ENCODE measurements around the gene SLC4A7.
"Not testable (repeated sequence)": the region's sequence is repeated elsewhere in the genome, so short reads cannot be mapped to it uniquely, and the experiment has no call there.

Gene SLC4A7

DNA sequence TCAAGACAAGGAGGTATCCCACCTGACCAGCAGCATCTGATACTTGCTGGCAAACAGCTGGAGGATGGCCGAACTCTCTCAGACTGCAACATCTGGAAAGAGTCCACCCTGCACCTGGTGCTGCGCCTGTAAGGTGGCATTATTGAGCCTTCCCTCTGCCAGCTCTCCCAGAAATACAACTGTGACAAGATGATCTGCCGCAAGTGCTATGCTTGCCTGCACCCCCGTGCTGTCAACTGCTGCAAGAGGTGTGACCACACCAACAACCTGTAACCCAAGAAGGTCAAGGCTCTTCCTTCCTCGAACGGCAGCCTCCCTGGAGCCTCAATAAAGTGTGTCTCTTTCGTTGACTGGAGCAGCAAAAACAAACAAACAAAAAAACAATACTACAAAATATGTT lies 2.2 kb upstream of the SLC4A7 start:
- DNase-seq (ENCODE audit: low spot score) = no peak

DNA sequence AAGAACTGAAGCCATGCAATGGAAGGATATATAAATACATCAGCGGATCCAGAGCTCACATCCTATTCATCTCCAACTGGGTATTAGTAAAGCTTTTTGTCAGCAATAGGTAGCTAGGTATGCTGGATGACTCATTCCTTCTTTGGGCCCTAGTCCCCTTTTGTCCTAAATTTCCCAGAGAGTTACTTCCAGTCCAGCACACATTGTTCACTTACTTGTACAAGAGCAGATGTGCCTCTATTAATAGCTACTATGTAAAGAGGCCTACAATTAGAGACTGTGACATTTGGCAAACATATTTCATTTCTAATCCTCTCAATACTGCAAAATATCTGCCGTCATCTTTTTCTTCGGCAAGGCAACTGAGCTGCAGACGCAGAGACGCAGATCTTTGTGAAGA lies 1.7 kb upstream of the SLC4A7 start:
- DNase-seq (ENCODE audit: low spot score) = peak; percentile 15

DNA sequence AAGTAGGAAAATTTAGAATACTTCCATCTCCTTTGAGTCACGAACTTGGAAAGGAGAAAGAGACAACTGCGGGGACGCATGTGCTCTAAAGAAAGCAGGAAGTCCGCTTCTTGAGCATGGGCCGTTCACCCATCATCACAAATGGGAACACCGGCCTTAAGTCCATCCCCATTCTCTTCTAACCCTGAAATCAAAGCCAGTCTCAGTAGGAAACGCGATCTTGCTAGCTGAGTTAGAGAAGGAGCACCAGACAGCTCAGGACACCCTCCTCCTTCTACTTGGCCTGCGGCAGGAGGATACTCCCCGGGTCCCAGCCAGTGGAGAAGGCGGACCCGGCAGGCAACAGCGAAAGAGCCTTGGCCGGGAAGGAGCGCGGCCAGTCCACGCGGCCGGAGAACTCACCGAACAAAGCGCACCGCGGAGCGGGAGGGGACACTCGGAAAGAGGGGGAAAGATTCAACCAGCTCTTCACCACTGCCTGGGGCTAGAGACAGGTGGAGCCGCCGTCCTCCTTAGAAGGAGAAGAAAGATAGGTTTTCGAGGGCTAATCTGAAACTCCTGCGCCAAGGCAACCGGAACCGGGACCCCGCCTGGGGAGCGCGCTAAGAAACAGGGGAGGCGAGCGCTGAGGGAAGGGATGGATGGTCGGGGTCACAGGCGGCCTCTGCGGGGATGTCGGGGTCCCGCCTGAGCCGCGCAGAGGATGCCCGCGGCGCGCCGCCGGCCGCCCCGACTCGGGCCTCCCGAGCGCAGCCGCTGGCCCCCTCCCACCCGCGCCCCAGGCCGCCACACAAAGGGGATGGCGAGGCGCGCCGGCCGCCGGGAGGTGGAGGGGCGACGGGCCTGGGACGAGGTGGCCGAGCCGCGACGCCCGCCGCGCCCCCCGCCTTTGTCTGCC lies 818 bp downstream of the SLC4A7 start:
- peak; percentile 72 for DNase-seq (ENCODE audit: low spot score)

DNA sequence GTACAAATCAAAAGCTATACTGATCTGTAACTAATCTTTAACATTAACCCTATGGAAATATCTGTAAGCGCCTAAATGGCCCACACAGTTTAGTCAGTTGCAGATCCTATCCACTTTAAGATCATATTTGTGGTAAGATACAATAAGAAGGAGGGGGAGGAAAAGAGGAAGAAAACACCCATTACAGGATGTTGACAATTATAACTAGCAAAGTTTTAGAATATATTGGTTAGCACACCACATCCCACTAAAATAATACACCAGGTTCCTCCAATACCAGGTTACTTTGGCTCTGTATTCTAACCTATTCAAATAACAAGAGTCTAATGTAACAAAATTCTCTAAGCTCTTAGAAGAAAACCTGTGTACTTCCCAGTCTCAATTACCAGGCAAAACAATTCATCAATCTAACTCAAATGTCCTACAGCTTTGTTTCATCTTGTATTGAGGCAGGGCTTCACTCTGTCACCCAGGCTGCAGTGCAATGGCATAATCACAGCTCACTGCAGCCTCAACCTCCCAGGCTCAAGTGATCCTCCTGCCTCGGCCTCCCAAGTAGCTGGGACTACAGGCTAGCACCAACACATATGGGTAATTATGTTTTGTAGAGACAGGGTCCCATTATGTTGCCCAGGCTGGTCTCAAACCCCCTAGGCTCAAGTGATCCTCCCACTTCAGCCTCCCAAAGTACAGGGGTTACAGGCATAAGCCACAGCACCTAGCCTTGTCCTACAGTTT lies 4.2 kb downstream of the SLC4A7 start:
- no peak for DNase-seq (ENCODE audit: low spot score)

DNA sequence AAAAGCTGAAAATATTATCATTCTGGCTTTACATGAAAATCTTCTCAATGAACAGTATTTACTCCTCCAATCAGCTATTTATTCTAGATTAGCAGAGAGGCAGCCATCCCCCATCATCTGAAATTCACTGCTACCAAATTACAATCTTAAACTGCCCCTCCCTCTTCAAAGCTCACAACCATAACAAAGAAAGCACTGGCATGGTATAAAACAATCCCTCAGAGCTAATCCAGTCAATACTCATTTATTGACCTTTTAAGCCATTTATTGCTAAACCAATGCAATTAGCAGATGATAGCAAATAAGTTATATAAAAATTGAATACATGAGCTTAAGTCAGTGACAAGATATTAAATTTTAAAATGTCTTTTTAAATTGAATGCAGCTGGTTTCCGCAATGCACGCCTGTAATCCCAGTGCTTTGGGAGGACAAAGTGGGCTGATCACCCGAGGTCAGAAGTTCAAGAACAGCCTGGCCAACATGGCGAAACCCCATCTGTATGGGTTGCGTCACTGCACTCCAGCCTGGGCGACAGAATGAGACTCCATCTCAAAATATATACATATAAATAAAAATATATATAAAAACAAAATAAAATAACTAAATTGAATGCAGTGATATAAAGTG lies 12.1 kb downstream of the SLC4A7 start:
- DNase-seq (ENCODE audit: low spot score) = no peak

DNA sequence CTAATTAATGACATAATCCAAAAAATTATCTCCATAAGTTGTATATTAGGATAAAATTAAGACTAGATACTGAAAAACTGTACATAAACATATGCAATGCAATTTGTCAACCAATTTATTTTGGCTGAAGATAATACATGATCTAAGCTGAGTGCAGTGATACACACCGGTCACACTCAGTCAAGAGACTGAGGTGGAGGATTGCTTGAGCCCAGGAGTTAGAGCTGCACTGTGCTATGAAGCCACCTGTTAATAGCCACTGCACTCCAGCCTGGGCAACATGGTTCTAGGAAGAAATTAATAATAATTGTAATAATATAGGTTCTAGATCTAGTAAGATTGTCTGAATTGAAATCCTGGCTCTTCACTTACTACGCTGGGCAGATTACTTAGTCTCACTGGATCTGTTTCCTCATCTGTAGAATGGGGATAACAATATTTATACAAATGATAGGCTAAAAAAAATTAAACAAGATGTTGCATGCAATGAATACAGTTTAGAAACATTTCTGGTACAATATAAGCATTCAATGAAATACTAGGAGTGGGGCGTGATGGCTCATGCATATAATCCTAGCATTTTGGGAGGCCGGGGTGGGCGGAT lies 15.8 kb downstream of the SLC4A7 start:
- no peak for DNase-seq (ENCODE audit: low spot score)

DNA sequence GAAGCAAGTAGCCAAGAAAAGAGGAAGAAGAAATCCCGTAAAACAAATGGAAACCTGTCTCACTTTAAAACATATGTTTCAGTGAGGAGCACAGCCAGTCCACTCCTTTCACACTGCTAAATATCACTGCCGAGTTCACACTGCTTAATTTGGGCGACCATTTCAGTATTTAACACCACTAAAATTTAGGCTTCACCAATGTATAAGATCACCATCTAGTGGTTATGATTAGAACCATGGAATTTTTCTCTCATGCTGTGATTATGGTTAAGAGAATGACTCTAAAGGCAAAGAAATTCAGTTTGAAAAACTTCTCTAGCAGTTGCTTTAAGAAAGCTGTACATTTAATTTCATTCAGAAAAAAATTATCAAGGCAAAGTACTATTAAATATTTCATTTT lies 16.6 kb downstream of the SLC4A7 start:
- peak; percentile 58 for DNase-seq (ENCODE audit: low spot score)

DNA sequence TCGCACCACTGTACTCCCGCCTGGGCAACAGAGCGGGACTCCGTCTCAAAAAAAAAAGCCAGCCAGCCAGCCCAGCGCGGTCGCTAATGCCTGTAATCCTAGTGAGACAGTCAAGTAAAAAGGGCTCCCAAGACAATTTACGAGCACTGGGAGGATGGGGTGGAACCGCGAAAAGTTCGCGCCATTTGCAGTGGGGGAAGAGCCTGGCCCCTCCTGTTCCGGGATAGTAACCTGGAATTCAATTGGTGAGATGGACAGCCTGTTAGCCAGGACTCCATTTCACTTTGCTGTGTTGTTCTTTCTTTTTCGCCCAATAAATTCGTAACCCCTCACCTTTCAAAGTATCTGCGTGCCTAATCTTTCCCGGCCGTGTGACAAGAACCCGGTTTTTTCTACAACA lies 19.5 kb downstream of the SLC4A7 start:
- no peak for DNase-seq (ENCODE audit: low spot score)

DNA sequence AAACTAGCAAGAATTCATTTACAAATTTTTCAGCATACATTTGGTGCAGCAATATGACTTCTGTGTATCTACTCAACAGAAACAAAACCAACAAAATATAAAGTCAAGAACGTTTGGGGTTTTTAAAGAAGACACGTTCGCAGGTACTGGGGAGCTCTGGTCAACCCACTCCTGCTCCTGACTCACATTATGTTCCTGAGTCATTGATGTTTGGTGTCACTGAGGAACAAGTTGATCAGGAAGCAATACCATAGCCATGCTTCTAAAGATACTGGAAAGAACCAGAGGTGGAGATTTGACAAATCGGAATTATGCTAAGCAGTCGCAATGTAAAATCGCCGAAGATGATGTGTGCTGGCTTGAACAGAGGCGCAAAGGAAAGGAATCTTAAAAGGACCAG lies 22.0 kb downstream of the SLC4A7 start:
- DNase-seq (ENCODE audit: low spot score) = no peak

DNA sequence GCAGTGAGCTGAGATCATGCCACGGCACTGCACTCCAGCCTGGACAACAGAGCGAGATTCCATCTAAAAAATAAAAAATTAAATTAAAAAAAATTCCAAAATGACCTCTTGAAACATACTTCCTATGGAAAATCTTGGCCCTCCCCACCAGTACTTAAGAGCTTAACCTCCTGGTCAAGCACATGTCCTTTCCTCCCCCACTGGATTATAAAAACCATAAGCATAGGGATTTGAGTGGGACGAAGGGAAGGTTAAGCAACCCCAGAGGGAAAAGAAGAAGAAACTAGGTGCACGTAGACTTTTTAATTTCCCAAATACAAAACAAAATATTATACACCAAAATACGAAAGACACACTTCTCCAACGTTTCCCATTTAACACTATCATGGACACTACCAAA lies 25.3 kb downstream of the SLC4A7 start:
- DNase-seq (ENCODE audit: low spot score) = no peak

DNA sequence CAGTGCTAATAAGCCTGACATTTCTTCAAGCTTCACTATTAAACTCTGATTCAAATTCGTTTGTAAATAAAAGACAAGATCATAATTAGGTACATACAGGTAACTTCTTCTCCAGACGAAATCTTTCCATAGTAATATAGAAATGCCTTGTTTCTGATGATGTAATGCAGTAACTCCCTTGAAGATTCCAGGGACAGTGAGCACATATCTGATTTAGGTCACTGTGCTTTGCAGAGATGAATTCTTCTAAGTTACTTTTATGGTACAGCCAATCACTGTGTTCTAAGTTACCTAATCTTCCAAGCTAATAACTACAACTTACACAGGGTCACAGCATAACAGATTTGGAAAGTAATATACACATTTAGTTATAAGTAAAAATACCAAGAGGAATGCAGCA lies 27.6 kb downstream of the SLC4A7 start:
- no peak for DNase-seq (ENCODE audit: low spot score)

DNA sequence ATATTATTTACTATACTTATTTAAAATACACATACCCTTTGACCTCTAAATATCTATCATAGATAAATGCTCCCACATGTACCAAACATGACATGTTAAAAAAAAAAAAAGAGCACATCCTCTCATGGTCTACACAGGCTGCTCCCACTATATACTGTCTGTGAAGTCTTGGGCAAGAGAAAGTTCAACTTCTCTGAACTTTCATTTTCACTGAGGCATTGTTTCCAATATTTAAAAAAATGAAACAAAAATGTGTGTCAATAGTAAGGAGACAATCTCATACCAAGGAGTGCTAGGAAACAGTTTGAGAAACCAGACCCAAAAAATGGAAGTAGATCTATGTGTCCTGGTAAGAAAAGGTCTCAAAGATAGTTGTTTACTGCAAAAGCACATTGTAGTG lies 29.3 kb downstream of the SLC4A7 start:
- no peak for DNase-seq (ENCODE audit: low spot score)

DNA sequence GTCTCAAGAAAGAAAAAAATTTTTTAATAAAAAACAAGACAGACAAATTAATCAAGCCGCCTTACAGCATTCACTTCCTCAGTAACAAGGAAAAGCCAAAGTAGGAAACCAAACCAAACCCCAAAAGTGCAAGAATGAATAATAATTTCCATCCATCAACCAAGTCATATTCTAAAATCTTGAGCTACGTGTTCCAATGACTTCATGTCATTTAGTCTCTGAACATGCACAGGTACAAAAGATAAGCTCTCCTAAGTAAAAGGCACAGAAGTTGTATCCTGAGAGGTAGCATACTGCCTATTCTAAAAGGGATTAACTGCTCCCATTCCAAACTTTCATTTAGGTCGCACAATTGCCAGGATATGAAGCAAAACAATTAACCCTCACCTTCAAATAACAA lies 29.7 kb downstream of the SLC4A7 start:
- no peak for DNase-seq (ENCODE audit: low spot score)

DNA sequence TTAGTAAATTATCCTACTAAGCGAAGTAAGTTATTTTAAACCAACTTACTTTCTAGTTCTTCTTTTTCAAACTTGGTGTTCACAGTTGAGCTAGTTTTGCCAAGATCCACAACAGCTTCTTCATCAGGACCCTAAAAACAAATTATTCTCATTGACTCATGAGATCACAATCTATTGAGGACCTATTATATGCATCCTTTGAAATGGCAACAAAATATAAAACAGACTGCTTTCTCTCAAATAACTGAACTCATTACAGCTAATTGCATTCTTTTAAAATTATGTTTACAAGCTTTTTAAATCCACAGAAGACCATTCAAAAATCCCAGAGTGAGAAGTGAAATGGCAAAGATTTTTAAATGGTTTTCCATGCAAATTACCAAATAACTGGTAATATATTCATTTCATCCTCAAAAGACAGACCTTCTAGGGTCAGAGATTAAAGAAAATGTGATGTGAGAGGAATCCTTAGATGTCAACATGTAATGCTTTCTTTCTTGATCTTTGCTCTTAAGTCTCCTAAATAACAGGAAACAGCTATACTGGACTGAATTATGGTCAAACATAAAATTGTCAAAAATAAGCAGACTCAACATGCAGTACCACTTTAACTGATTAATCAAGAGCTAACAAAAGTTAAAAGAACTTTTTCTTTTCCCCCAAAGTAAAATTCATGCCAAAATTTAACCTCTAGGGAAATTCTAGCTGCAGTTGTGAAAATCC lies 31.7 kb downstream of the SLC4A7 start:
- DNase-seq (ENCODE audit: low spot score) = no peak

DNA sequence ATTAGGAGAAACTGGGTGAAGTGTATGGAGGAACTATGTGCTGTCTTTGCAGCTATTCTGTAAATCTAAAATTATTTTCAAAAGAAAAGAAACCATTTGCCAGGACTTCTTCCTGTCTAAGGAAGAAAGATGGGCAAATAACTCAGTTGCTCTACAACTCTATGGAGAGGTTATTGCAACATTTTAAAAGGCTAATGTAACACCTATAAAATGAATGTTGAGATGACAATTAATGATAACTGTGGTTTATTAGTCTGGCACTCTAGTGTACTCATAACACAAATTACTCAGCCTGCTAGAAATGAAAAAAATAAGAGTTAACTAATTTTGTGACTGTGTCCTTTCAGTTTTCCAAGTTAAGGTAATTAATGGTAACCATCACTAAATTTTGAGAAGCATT lies 32.3 kb downstream of the SLC4A7 start:
- DNase-seq (ENCODE audit: low spot score) = no peak

DNA sequence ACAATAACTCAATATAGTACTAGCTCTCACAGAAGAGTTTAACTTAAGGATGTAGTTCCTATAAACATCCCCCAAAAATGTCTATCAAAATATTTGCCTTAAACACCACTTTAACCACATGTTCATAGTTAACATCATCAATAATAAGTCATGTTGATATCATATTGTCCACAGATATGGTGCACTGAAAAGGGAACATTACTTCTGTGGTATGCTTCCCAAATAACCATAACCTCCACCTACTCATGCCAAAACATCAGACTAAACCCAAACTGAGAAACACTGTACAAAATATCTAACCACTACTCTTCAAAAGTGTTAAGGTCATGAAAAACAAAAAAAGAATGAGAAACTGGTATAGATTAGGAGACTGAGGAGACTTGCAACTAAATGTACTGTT lies 32.9 kb downstream of the SLC4A7 start:
- DNase-seq (ENCODE audit: low spot score) = no peak

DNA sequence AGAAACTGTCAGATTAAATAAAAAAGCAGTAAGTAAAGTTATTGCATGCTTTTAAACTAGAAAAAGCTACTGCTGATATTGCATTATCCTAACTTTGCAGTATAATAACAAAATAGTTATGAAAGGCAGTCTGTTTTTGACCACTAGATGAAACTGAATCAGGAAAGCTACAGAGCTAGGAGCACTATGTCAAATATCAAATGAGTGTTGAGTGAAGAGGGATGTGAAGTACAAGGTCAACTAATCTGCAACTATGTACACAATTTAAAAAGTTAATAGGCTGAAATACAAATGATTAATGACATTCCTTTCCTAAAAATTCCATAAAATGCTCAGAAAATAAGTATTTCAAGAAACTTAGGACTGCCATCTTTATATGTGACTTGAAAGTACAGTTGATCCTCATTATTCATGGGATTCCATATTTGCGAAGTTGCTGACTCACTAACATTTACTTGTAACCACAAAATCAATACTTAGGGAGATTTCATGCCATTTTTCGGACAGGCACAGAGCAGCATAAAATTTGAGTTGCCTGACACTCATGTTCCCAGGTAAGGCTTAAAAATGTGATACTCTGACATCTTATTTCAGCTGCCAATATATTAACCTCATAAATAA lies 34.5 kb downstream of the SLC4A7 start:
- DNase-seq (ENCODE audit: low spot score) = no peak

DNA sequence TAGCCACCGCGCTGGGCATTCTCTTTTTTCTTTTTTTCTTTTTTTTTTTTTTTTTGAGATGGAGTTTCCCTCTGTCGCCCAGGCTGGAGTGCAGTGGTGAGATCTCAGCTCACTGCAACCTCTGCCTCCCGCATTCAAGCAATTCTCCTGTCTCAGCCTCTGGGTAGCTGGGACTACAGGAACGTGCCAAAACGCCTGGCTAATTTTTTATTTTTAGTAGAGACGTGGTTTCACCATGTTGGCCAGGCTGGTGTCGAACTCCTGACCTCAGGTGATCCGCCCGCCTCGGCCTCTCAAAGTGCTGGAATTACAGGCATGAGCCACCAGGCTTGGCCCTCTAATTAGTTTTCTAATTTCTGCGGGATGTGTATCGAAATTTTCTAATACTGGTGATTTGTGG lies 41.2 kb downstream of the SLC4A7 start:
- DNase-seq (ENCODE audit: low spot score) = not testable (repeated sequence)

DNA sequence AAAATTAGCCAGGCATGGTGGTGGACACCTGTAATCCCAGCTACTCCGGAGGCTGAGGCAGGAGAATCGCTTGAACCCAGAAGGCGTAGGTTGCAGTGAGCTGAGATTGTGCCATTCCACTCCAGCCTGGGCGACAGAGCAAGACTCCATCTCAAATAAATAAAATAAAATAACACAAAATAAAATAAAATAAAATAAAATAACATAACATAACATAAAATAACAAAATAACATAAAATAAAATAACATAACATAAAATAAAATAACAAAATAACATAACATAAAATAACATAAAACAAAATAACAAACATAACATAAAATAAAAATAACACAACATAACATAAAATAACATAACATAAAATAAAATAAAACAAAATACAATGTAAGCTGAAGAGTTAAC lies 45.8 kb downstream of the SLC4A7 start:
- not testable (repeated sequence) for DNase-seq (ENCODE audit: low spot score)

DNA sequence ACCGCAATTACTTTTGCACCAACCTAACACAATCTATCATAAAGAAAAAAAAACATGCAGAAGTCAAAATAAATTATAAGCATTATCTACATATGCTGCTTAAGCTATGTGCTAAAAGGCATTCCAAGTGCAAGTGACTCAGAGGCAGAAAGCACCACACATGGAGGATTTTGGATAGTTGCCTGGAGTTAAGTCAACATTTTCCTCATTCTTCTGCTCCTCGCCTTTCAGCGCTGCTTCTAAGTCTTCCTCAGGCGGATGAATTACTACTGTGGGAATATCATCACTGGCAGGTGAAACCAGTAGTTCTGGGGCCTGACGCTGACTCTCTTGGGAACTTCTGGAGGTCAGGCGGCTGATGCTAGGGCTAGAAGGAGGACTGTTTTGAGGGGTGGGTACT lies 53.1 kb downstream of the SLC4A7 start:
- no peak for DNase-seq (ENCODE audit: low spot score)

DNA sequence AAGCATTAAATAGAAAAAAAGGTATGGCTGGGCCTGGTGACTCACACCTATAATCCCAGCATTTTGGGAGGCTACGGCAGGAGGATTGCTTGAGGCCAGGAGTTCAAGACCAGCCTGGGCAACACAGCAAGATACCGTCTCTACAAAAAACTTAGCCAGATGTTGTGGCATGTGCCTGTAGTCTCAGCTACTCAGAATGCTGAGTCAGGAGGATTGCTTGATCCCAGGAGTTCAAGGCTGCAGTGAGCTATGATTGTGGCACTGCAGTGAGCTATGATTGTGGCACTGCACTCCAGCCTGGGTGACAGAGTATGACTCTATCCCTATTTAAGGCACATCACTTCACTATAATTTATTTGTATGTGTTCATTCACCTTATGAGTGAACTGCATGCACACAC lies 54.3 kb downstream of the SLC4A7 start:
- no peak for DNase-seq (ENCODE audit: low spot score)

DNA sequence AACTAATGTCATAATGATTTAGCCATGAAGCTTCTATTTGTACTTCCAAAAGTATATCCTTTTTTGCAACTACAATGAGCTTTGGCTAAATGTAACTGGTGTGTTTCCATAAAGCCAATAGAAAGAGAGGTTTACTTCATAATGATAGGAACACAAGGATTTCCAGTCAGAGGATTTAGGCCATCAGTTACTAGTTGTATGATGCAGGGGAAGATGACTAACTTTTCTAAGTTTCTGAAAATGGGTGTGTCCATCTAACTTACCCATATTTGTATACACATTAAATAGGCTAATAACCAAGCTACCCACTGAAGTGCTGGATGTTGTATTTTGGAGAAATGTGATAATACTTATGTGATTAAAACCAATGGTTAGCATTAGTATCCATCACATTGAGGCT lies 55.7 kb downstream of the SLC4A7 start:
- no peak for DNase-seq (ENCODE audit: low spot score)

Data from SW480 (cell line).